GM19455 (cell line): ENCODE results near the gene UST.
"Not testable (repeated sequence)": the region's sequence is repeated elsewhere in the genome, so short reads cannot be mapped to it uniquely, and the experiment has no call there.

Experiments used
- ATAC-seq: cut with Tn5 transposase; IDR thresholded peaks from one replicate; pipeline ENCODE4 v1.9.1; 2021; ENCODE audit not compliant: unreplicated experiment

The UST gene

GRCh38 chr6:148968771-148969602 is 222.2 kb downstream of the UST start:
- no peak for ATAC-seq

- no peak for ATAC-seq
Measured at GRCh38 chr6:148969603-148970061, 222.8 kb downstream of the UST start.

GRCh38 chr6:148971031-148971927 is 224.4 kb downstream of the UST start:
- no peak for ATAC-seq

- peak; percentile 91 for ATAC-seq
Measured at GRCh38 chr6:148972481-148972880, 225.7 kb downstream of the UST start.

GRCh38 chr6:148973538-148974208 is 226.8 kb downstream of the UST start:
- ATAC-seq = no peak

- ATAC-seq = no peak
Measured at GRCh38 chr6:148974351-148974750, 227.5 kb downstream of the UST start.

GRCh38 chr6:148978298-148978697 is 231.5 kb downstream of the UST start:
- not testable (repeated sequence) for ATAC-seq

GRCh38 chr6:148979014-148979901 is 232.4 kb downstream of the UST start:
- no peak for ATAC-seq

GRCh38 chr6:148980234-148980633 is 233.4 kb downstream of the UST start:
- ATAC-seq = no peak

- ATAC-seq = no peak
Measured at GRCh38 chr6:148981515-148981914, 234.7 kb downstream of the UST start.

GRCh38 chr6:148983101-148983761 is 236.4 kb downstream of the UST start:
- ATAC-seq = no peak

GRCh38 chr6:148983966-148984365 is 237.1 kb downstream of the UST start:
- no peak for ATAC-seq

- no peak for ATAC-seq
Measured at GRCh38 chr6:148984531-148985056, 237.8 kb downstream of the UST start.

GRCh38 chr6:148985499-148985898 is 238.7 kb downstream of the UST start:
- ATAC-seq = no peak

- no peak for ATAC-seq
Measured at GRCh38 chr6:148986608-148987007, 239.8 kb downstream of the UST start.

GRCh38 chr6:148987982-148988381 is 241.2 kb downstream of the UST start:
- ATAC-seq = no peak

- no peak for ATAC-seq
Measured at GRCh38 chr6:148989585-148989984, 242.8 kb downstream of the UST start.

- no peak for ATAC-seq
Measured at GRCh38 chr6:148990403-148990802, 243.6 kb downstream of the UST start.

- ATAC-seq = no peak
Measured at GRCh38 chr6:148996815-148997214, 250.0 kb downstream of the UST start.
